Loucy (cell line): ENCODE results near the gene C15orf39.

ENCODE experiments used
- H2AFZ ChIP-seq: fragments of 200-600 bp; sonication (generic); 2 replicates; pipeline ENCODE4 v1.6.0; 2016; ENCODE audit warnings: antibody characterized with exemption, mild to moderate bottlenecking, low read length, moderate library complexity
- H3F3A ChIP-seq: fragments of 200-600 bp; 2 replicates; pipeline ENCODE4 v1.6.0; 2016; ENCODE audit warnings: antibody characterized with exemption, low read depth, mild to moderate bottlenecking
- H3K27me3 ChIP-seq: fragments of 200-600 bp; sonication (generic); 2 replicates; pipeline ENCODE4 v1.6.1; 2014; ENCODE audit warnings: low read length, mild to moderate bottlenecking; ENCODE audit not compliant: insufficient read depth, poor library complexity, severe bottlenecking
- H3K36me3 ChIP-seq: fragments of 200-600 bp; sonication (generic); 2 replicates; pipeline ENCODE4 v1.6.1; 2016; ENCODE audit warnings: low read length; ENCODE audit not compliant: insufficient read depth
- H3K4me1 ChIP-seq: fragments of 200-600 bp; sonication (generic); 2 replicates; pipeline ENCODE4 v1.5.1; 2014; ENCODE audit warnings: low read length, mild to moderate bottlenecking; ENCODE audit not compliant: insufficient read depth, poor library complexity, severe bottlenecking
- H3K4me2 ChIP-seq: fragments of 200-600 bp; sonication (generic); 2 replicates; pipeline ENCODE4 v1.6.0; 2014; ENCODE audit warnings: antibody characterized with exemption, low read length, low read depth, mild to moderate bottlenecking; ENCODE audit not compliant: poor library complexity, severe bottlenecking
- H3K4me3 ChIP-seq: fragments of 200-600 bp; sonication (generic); 2 replicates; pipeline ENCODE4 v1.5.1; 2014; ENCODE audit warnings: low read length, mild to moderate bottlenecking, mixed read lengths; ENCODE audit not compliant: poor library complexity, severe bottlenecking
- H3K79me2 ChIP-seq: fragments of 200-600 bp; sonication (generic); 2 replicates; pipeline ENCODE4 v1.6.1; 2014; ENCODE audit warnings: low read length; ENCODE audit not compliant: insufficient read depth
- H3K9ac ChIP-seq: fragments of 200-600 bp; sonication (generic); 2 replicates; pipeline ENCODE4 v1.6.0; 2014; ENCODE audit warnings: mild to moderate bottlenecking, low read depth, low read length, moderate library complexity; ENCODE audit not compliant: poor library complexity, severe bottlenecking
- H3K9me2 ChIP-seq: fragments of 200-600 bp; sonication (generic); replicated peaks from 2 replicates; pipeline ENCODE4 v1.6.1; 2016; ENCODE audit warnings: low read depth, low read length, mixed read lengths
- H3K9me3 ChIP-seq: fragments of 200-600 bp; sonication (generic); 2 replicates; pipeline ENCODE4 v1.6.1; 2014; ENCODE audit warnings: mild to moderate bottlenecking, antibody characterized with exemption, low read length, low read depth; ENCODE audit not compliant: insufficient read depth
- H4K20me1 ChIP-seq: fragments of 200-600 bp; sonication (generic); 2 replicates; pipeline ENCODE4 v1.6.0; 2014; ENCODE audit warnings: antibody characterized with exemption, low read length, mild to moderate bottlenecking; ENCODE audit not compliant: insufficient read depth, poor library complexity, severe bottlenecking
- CTCF ChIP-seq: fragments of 200-600 bp; sonication (generic); conservative IDR thresholded peaks from 2 replicates; pipeline ENCODE4 v1.5.1; 2014; ENCODE audit warnings: mild to moderate bottlenecking, antibody characterized with exemption, low read length
- EZH2phosphoT487 ChIP-seq: fragments of 200-600 bp; IDR thresholded peaks from 2 replicates; pipeline ENCODE4 v1.6.1; 2018; ENCODE audit warnings: antibody characterized with exemption, mild to moderate bottlenecking, moderate library complexity, borderline replicate concordance

The C15orf39 gene

GRCh38 chr15:75195766-75196241, 5.9 kb upstream of the C15orf39 start:
- H3K27me3 ChIP-seq: no peaks in the 10 kb centered on the region
- H3K79me2 ChIP-seq: peaks cover 19% of the 10 kb centered on the region
- H3F3A ChIP-seq: peaks cover 4% of the 10 kb centered on the region
- H3K9ac ChIP-seq: no peak overlapping the region
- H3K4me3 ChIP-seq: no peak overlapping the region
- H3K9me2 ChIP-seq: no peaks in the 10 kb centered on the region
- no peak overlapping the region for H2AFZ ChIP-seq
- peaks cover under 1% of the 10 kb centered on the region for H4K20me1 ChIP-seq
- H3K4me1 ChIP-seq: peaks cover 55% of the 10 kb centered on the region
- no peak overlapping the region for H3K4me2 ChIP-seq
- H3K9me3 ChIP-seq: 0 out of 2 replicates have a peak, but pooled peaks cover 2% of the 10 kb centered on the region
- no peak for TF ChIP-seq EZH2phosphoT487
- no peak for TF ChIP-seq CTCF
- H3K36me3 ChIP-seq: no peaks in the 10 kb centered on the region

- Histone ChIP-seq H3K4me1 (peaks cover 62% of the 10 kb centered on the region), H3F3A (peaks cover 4% of the 10 kb centered on the region), H3K9me3 (no peaks in the 10 kb centered on the region), H3K9ac (no peak overlapping the region), H3K27me3 (no peaks in the 10 kb centered on the region), H3K9me2 (no peaks in the 10 kb centered on the region), H2AFZ (no peak overlapping the region), H3K4me3 (no peak overlapping the region), H3K4me2 (no peak overlapping the region), H3K36me3 (no peaks in the 10 kb centered on the region), H3K79me2 (peaks cover 30% of the 10 kb centered on the region), H4K20me1 (peaks cover 8% of the 10 kb centered on the region)
- TF ChIP-seq EZH2phosphoT487 (no peak), CTCF (no peak)
Measured at GRCh38 chr15:75197062-75197630, 4.5 kb upstream of the C15orf39 start.

GRCh38 chr15:75198560-75199356, 2.9 kb upstream of the C15orf39 start:
- TF ChIP-seq EZH2phosphoT487: no peak
- TF ChIP-seq CTCF: no peak
- H2AFZ ChIP-seq: no peak overlapping the region
- H3K4me2 ChIP-seq: peak overlapping the region; percentile 91
- peak overlapping the region; percentile 76 for H3K4me3 ChIP-seq
- H3K9me3 ChIP-seq: no peaks in the 10 kb centered on the region
- H3K79me2 ChIP-seq: peaks cover 46% of the 10 kb centered on the region
- peaks cover 62% of the 10 kb centered on the region for H3K4me1 ChIP-seq
- no peaks in the 10 kb centered on the region for H3K27me3 ChIP-seq
- peak overlapping the region; percentile 89 for H3K9ac ChIP-seq
- no peaks in the 10 kb centered on the region for H3K36me3 ChIP-seq
- H3K9me2 ChIP-seq: no peaks in the 10 kb centered on the region
- H4K20me1 ChIP-seq: peaks cover 24% of the 10 kb centered on the region
- peaks cover 4% of the 10 kb centered on the region for H3F3A ChIP-seq
